ENCODE measurements around the gene TMUB2. TPM values are rescaled to one million over a fixed set of nuclear protein-coding genes. Genes with fewer than 3 reads are reported as not detected.
A peak's percentile ranks its signal among the peaks of the same experiment; 100 is the strongest.

TMUB2 gene
- total RNA-seq, 2 donors from 2014 or later: 22.6 to 31.0 TPM

- intact Hi-C loops (cut with DNase I): no loop called here
- peak overlapping the region; percentile 9 to 99 (median 99) for H3K27ac ChIP-seq
- peaks cover 26% of the 10 kb centered on the region for H3K4me1 ChIP-seq
- H3K27me3 ChIP-seq: no peaks in the 10 kb centered on the region
- ATAC-seq: peak; percentile 22
- DNase-seq: peak; percentile 85 to 94 (median 91)
- H3K9me3 ChIP-seq: no peaks in the 10 kb centered on the region
- peak in 1 of 3 donors; percentile 26 for TF ChIP-seq POLR2A (IDR thresholded peaks at IDR 0.05)
- no peak for TF ChIP-seq CTCF (IDR thresholded peaks at IDR 0.05)
- no peak overlapping the region for H3K4me3 ChIP-seq
- H3K36me3 ChIP-seq (replicated peaks in 1 of 2; ENCODE audit: insufficient read depth in 1 of 2, low read depth in 2 of 2): no peaks in the 10 kb centered on the region
- WGBS, 2 donors: 6 to 22% methylated on average over 7 of the region's 7 CpGs
Measured at GRCh38 chr17:44223541-44224071, 36.8 kb downstream of the TMUB2 start.

GRCh38 chr17:44229090-44229489 is 42.3 kb downstream of the TMUB2 start:
- ATAC-seq: no peak
- Histone ChIP-seq H3K4me3 (no peak overlapping the region), H3K4me1 (peaks cover 4% of the 10 kb centered on the region), H3K27ac (no peak overlapping the region), H3K27me3 (no peaks in the 10 kb centered on the region), H3K36me3 (replicated peaks in 1 of 2; ENCODE audit: insufficient read depth in 1 of 2, low read depth in 2 of 2) (no peaks in the 10 kb centered on the region), H3K9me3 (no peaks in the 10 kb centered on the region)
- intact Hi-C loops (cut with DNase I): no loop called here
- no peak for TF ChIP-seq CTCF (IDR thresholded peaks at IDR 0.05)
- TF ChIP-seq POLR2A (IDR thresholded peaks at IDR 0.05): no peak
- WGBS, 2 donors: 76% methylated on average over 6 of the region's 6 CpGs; no CpG with 5 or more reads in 1 of the 2 donors
- DNase-seq: no peak

DNA sequence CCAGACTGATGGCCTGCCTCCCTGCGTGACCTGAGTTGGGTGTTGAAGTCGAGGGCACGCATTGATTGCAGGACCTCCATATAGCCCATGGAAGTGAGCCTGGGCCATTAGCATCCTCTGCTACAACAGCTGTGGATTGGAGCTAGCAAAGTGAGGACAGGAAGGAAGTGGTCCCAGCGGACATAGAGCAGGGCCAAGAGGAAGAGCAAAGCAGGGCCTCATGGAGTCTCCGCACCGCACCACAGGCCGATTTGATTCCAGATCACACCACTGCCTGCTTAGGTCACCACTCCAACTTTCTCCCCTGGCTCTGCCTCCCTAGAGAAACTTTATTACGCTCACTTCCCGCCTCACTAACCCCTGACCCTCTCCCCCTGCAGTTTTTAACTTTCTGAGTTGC is 43.4 kb downstream of the TMUB2 start:
- Histone ChIP-seq H3K27ac (no peak overlapping the region), H3K36me3 (replicated peaks in 1 of 2; ENCODE audit: insufficient read depth in 1 of 2, low read depth in 2 of 2) (no peaks in the 10 kb centered on the region), H3K4me1 (peaks cover 5% of the 10 kb centered on the region), H3K27me3 (no peaks in the 10 kb centered on the region), H3K9me3 (no peaks in the 10 kb centered on the region), H3K4me3 (no peak overlapping the region)
- TF ChIP-seq CTCF (IDR thresholded peaks at IDR 0.05): no peak
- TF ChIP-seq POLR2A (IDR thresholded peaks at IDR 0.05): no peak
- ATAC-seq (no peak), DNase-seq (no peak)
- intact Hi-C loops (cut with DNase I): no loop called here
- WGBS, 2 donors: 69 to 90% methylated on average over 7 to 8 of the region's 9 CpGs

DNA sequence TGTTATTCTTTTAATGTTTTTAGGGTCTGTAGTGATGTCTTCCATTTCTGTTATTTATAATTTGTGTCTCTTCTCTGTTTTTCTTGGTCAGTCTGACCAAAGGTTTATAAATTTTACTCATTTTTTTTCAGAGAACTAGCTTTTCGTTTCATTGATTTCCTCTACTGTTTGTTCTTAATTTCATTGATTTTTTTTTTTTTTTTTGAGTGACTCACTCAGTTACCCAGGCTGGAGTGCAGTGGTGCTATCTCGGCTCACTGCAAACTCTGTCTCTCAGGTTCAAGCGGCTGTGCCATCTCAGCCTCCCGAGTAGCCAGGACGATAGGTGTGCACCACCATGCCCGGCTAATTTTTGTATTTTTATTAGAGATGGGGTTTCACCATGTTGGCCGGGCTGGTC is 45.3 kb downstream of the TMUB2 start:
- Histone ChIP-seq H3K27ac (no peak overlapping the region), H3K36me3 (replicated peaks in 1 of 2; ENCODE audit: insufficient read depth in 1 of 2, low read depth in 2 of 2) (no peaks in the 10 kb centered on the region), H3K27me3 (no peaks in the 10 kb centered on the region), H3K4me1 (peaks cover 6% of the 10 kb centered on the region), H3K9me3 (no peaks in the 10 kb centered on the region), H3K4me3 (no peak overlapping the region)
- no peak for TF ChIP-seq CTCF (IDR thresholded peaks at IDR 0.05)
- no peak for TF ChIP-seq POLR2A (IDR thresholded peaks at IDR 0.05)
- intact Hi-C loops (cut with DNase I): no loop called here
- ATAC-seq (no peak), DNase-seq (no peak)
- 57 to 70% methylated on average over 7 of the region's 7 CpGs for WGBS, 2 donors

DNA sequence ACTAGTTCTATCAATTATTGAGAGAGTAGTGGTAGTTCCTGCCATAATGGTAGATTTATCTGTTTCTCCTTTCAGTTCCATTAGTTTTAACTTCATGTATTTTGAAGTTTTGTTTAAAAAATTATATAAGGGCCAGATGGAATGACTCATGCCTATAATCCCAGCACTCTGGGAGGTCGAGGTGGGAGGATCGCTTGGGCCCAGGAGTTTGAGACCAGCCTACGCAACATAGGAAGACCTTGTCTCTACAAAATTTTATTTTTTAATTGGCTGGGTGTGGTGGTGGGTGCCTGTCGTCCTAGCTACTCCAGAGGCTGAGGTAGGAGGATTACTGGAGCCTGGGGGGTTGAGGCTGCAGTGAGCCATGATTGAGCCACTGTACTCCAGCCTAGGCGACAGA is 46.8 kb downstream of the TMUB2 start:
- H3K27ac ChIP-seq: no peak overlapping the region
- H3K27me3 ChIP-seq: no peaks in the 10 kb centered on the region
- 75 to 83% methylated on average over 5 of the region's 5 CpGs for WGBS, 2 donors
- TF ChIP-seq POLR2A (IDR thresholded peaks at IDR 0.05) (no peak), CTCF (IDR thresholded peaks at IDR 0.05) (no peak)
- intact Hi-C loops (cut with DNase I): no loop called here
- peaks cover 6% of the 10 kb centered on the region for H3K4me1 ChIP-seq
- H3K36me3 ChIP-seq (replicated peaks in 1 of 2; ENCODE audit: insufficient read depth in 1 of 2, low read depth in 2 of 2): no peaks in the 10 kb centered on the region
- DNase-seq (no peak), ATAC-seq (no peak)
- H3K9me3 ChIP-seq: no peaks in the 10 kb centered on the region
- no peak overlapping the region for H3K4me3 ChIP-seq
